ENCODE data around the gene DPP6. TPM values are rescaled to one million over a fixed set of nuclear protein-coding genes. Genes with fewer than 3 reads are reported as not detected.
A peak's percentile ranks its signal among the peaks of the same experiment; 100 is the strongest.
"Not testable (repeated sequence)": the region's sequence is repeated elsewhere in the genome, so short reads cannot be mapped to it uniquely, and the experiment has no call there.

Gene DPP6
- not detected for total RNA-seq

DNA sequence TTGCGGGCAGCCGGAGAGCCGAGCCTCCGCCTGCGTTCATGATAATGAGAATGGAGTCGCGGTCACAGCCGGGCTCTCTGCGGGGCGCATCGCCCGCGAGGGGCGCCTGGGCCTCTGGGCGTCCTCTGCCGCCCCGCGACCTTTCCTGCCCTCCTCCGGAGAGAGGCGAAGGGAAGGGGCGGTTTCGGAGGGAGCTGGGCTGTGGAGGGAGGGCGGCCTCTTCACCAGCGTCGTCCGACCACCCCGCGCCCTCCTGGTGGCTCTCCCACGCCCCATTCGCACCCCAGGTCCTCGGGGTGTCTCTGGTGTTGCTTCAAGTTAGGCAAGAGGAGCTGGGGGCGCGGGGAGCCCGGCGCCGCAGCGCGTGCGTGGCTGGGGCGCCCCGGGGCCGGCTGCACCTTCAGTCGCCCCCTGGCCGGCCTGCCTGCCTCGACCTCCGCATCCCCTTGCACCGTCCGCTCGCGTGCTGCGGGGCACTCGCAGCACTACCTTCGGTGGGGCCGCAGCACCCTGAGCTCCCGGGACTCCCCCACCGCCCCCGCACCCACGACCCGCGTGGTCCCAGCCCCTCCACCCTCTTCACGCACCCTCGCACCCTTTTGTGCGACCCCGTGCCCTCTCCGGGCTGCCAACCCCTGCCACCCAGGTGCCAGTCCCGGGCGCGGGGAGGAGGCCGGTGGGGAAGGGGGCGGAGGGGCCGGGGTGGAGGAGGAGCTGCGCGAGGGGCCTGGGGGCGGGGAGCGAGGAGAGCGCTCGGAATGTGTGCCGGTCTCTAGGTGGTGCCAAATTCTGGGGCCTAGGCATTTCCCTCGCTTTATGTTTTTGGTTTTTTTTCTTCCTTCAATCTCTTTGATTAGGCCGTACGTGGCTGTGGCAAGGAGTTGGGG lies at the start of gene DPP6:
TSS of gene DPP6 (plus strand) at position 756 of the 887 bp plus-strand sequence.
- ATAC-seq; CTCF ChIA-PET; H3K9me3 Mint-ChIP-seq (ENCODE audit: low read depth); H3K36me3 Mint-ChIP-seq (ENCODE audit: low read depth); POLR2A ChIA-PET; H3K4me3 Mint-ChIP-seq; intact Hi-C loops (cut with DNase I, micrococcal nuclease); DNase-seq; H3K4me1 Mint-ChIP-seq; H3K27ac Mint-ChIP-seq: not testable (repeated sequence)
- H3K27me3 Mint-ChIP-seq = peaks cover 13% of the 10 kb centered on the region

DNA sequence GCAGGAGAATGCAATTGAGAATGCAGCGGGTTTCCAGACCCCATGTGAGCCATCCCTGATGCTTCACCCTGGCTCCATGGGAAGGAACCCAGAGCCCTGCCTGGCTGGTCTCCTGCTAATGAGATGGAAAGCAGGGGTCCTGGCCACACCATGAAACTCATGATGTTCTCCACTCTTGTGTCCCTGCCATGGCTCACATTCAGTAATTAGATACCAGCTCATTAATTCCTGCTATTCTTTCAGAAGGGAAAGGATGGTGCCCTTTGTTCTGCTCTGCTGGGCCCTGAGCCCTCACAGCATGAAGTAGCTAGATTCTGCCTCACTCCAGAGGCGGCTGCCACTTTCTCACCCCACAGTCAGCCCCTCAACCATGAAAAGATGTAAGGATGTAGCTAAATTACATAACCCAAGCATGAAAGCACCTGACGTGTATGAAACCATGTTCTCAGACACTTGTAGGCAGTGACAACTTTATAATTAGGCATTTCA lies 42.7 kb upstream of the DPP6 start:
- DNase-seq; H3K4me1 Mint-ChIP-seq; H3K27me3 Mint-ChIP-seq; H3K9me3 Mint-ChIP-seq (ENCODE audit: low read depth); POLR2A ChIA-PET; CTCF ChIA-PET; H3K27ac Mint-ChIP-seq; intact Hi-C loops (cut with DNase I, micrococcal nuclease); ATAC-seq; H3K4me3 Mint-ChIP-seq; H3K36me3 Mint-ChIP-seq (ENCODE audit: low read depth): not testable (repeated sequence)

DNA sequence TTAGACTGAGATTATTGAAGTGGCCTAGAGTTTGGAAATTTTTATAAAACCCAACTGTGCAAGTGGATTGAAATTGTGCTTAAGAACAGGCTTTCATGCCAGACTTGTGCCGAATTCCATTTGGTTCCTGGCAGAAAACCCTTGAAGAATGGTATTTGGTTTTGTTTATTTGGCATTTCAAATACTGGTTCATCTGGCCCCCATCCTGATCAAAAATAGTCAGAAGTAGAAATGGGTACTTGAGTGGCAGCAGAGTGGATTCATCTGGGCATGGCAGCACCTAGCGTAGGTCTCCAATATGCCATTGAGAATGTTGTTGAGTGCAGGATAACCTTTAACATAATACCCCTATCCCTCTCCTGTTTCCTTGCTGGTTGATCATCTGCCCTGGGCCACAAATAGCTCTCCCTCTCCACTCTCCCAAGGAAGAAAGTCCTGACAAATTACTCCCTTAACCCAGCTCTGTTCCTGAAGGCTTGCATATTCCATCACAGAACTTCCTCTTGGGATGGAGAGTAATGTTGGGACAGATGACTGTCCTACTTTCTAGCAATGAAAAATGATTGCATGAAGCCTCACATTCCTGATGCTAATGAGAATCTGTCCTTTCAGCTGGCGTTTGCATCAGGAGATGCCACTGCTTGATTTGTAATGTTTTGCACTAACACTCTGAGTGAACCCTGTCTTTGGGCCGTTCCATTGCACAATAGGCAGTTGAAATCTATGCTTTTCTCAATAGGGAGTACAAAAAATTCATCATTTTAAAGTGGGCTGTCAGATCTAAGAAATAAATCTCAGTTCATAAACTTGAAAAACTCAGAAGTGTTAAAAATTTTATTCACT lies 41.3 kb upstream of the DPP6 start:
- CTCF ChIA-PET; intact Hi-C loops (cut with DNase I, micrococcal nuclease); H3K27me3 Mint-ChIP-seq: not testable (repeated sequence)

DNA sequence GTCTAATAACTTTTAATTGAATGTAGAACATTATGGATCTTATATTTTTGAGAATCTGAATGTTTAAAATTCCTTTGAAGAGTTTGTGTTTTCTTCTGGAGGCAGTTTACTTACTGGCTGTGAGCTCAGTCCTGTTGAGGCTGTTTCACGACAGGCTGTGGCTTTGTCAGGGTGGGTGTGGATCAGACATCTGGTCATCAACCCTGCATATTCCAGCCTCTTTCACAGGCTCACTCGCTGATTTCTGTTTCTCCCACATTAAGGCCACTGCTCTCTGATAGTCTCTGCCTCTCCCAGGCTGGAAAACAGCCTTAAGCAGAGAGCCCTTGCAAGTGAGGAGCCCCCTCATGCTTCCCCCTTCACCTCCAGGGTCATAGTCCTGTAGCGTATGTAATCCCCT lies 39.4 kb upstream of the DPP6 start:
- POLR2A ChIA-PET; H3K4me3 Mint-ChIP-seq; H3K9me3 Mint-ChIP-seq (ENCODE audit: low read depth); intact Hi-C loops (cut with DNase I, micrococcal nuclease); H3K27ac Mint-ChIP-seq; ATAC-seq; DNase-seq; CTCF ChIA-PET; H3K36me3 Mint-ChIP-seq (ENCODE audit: low read depth); H3K27me3 Mint-ChIP-seq; H3K4me1 Mint-ChIP-seq: not testable (repeated sequence)

More for the DNA sequence above, 41.3 kb upstream of the DPP6 start:
- H3K36me3 Mint-ChIP-seq (ENCODE audit: low read depth); H3K27ac Mint-ChIP-seq; POLR2A ChIA-PET; H3K4me1 Mint-ChIP-seq; ATAC-seq; H3K4me3 Mint-ChIP-seq; DNase-seq; H3K9me3 Mint-ChIP-seq (ENCODE audit: low read depth): not testable (repeated sequence)

DNA sequence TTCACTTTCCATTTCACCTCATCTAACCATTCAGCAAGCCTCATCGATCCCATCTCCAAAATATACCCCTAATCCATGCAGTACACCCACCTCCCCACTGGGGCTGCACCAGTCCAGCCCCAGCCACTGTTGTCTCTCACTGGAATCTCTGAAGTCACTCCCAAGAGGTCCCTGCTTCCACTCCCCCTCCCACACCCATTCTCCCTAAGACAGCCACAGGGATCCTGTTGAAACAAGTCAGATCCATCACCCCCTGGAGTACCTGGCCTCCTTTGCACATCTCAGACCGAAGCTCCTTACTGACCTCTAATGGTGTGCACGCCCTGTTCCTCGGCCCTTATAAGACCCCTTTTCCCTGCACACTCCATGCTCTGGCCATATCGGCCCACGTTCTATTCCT lies 36.6 kb upstream of the DPP6 start:
- POLR2A ChIA-PET; H3K36me3 Mint-ChIP-seq (ENCODE audit: low read depth); H3K9me3 Mint-ChIP-seq (ENCODE audit: low read depth); ATAC-seq; intact Hi-C loops (cut with DNase I, micrococcal nuclease); CTCF ChIA-PET; DNase-seq; H3K27ac Mint-ChIP-seq; H3K4me1 Mint-ChIP-seq; H3K27me3 Mint-ChIP-seq; H3K4me3 Mint-ChIP-seq: not testable (repeated sequence)

DNA sequence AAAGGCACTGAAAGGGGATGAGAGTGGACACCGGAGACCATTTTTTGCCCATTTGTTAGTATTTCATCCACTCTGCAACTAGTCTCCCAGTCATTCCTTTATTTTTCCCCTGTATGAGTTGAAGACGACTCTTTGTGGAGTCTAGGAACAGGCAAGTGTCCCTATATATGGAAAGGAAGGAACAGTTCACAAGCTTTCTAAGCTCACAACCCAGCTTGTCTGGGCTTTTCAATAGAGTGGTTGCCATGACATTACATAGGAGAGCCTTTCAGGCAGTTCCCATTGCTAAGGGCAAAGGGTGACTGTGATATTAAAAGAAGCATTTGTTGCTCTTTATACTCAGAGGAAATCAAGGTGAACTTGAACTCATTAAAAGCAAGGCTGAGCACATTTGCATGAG lies 33.8 kb upstream of the DPP6 start:
- H3K27ac Mint-ChIP-seq; H3K4me1 Mint-ChIP-seq; CTCF ChIA-PET; POLR2A ChIA-PET; H3K27me3 Mint-ChIP-seq; intact Hi-C loops (cut with DNase I, micrococcal nuclease); ATAC-seq; DNase-seq; H3K4me3 Mint-ChIP-seq; H3K9me3 Mint-ChIP-seq (ENCODE audit: low read depth); H3K36me3 Mint-ChIP-seq (ENCODE audit: low read depth): not testable (repeated sequence)

DNA sequence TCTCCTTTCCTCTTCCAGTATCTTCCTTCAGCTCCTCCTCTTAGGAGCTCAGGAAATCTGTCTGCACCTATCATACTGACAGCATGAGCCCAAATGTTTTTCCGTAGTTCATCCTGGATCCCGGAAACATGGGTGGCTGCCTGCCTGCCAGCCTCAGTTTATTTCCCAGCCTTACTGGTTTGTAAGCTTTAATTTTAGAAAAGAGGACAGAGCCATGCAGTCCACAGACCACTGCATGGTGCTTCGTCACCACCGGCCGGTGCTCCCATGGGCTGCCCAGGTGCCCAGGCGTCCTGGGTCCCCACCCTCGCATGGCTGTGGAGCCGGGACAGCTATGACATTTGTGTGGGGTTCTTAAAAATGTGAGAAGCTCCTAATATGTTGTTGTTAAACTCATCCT lies 24.4 kb upstream of the DPP6 start:
- H3K4me3 Mint-ChIP-seq; ATAC-seq; DNase-seq; H3K9me3 Mint-ChIP-seq (ENCODE audit: low read depth); intact Hi-C loops (cut with DNase I, micrococcal nuclease); H3K36me3 Mint-ChIP-seq (ENCODE audit: low read depth); POLR2A ChIA-PET; CTCF ChIA-PET; H3K27me3 Mint-ChIP-seq; H3K27ac Mint-ChIP-seq; H3K4me1 Mint-ChIP-seq: not testable (repeated sequence)

DNA sequence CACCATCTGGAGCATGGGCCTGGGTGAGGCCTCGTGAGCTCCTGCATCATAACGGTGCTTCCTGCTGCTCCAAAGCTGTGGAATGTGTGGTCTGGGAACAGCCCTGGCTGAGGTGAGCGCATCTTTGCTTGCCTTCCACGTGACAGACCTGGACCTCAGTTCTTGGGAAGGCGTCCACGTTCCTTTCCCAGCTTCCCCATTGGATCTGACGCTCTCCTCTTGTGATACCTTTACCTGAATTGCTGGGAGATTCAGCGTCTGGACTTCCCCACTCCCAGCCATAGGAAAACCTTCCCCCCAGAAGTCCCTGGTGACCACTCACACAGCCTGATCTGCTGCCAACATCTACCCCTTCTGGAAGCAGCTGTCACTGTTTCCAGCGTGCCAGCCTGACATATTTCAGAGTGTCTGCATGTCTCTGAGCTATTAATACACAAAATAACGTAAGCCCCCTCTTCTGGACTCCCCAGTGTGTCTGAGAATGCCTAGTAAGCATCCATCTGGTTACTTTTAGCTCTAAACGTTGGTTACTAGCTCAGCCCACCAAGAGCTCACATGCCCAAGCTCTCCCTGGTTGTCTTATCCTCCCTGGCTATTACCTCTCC lies 21.6 kb upstream of the DPP6 start:
- H3K27ac Mint-ChIP-seq; H3K4me3 Mint-ChIP-seq; H3K4me1 Mint-ChIP-seq; DNase-seq; H3K9me3 Mint-ChIP-seq (ENCODE audit: low read depth); intact Hi-C loops (cut with DNase I, micrococcal nuclease); H3K36me3 Mint-ChIP-seq (ENCODE audit: low read depth); H3K27me3 Mint-ChIP-seq; POLR2A ChIA-PET; ATAC-seq: not testable (repeated sequence)
- CTCF ChIA-PET = interaction anchor here (0.6 kb wide), 1 partner anchor 1458 kb away, joined by 3 read pairs; no protein-coding TSS in a partner anchor

DNA sequence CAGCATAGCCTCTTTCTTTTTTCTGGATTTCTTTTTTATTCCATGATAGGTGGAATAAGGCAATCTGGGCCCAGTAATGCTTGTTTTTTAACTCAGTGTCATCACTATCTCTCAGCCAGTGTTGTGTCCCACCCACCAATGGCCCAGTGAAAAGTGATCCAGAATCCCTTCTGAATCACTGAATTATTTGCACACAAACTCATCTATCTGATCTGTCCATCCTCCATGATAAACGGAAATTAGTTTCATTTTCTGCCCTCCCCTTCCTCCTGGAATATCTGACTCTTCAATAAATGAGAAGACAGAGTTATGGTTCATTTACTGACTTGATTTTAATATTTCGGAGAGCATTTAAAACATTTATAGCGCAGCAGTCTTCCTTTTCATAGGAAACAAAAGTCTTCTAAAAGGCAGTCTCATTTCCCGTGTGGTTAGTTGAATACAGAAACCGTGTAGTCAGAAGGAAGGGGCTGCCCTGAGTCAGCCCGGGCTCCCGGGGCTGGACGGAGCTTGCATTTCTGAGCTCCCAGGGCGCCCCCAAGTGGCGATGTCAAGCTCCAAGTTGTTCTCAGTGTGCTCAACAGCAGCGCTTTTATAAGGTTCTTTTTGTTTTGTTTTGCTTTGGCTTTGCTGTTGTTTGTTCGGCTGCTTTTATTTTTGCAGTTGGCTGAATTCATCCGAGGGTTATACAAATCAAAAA lies 12.6 kb upstream of the DPP6 start:
- H3K4me1 Mint-ChIP-seq; POLR2A ChIA-PET; CTCF ChIA-PET; H3K4me3 Mint-ChIP-seq; H3K27me3 Mint-ChIP-seq; H3K36me3 Mint-ChIP-seq (ENCODE audit: low read depth); H3K27ac Mint-ChIP-seq; H3K9me3 Mint-ChIP-seq (ENCODE audit: low read depth): not testable (repeated sequence)
- ATAC-seq (peak; percentile 100), DNase-seq (peak; percentile 73)
- intact Hi-C loops (cut with DNase I, micrococcal nuclease) = loop anchor here in 1 of 2 experiments (5.0 kb wide), 1 partner anchor 1147 kb away; no protein-coding TSS in a partner anchor

DNA sequence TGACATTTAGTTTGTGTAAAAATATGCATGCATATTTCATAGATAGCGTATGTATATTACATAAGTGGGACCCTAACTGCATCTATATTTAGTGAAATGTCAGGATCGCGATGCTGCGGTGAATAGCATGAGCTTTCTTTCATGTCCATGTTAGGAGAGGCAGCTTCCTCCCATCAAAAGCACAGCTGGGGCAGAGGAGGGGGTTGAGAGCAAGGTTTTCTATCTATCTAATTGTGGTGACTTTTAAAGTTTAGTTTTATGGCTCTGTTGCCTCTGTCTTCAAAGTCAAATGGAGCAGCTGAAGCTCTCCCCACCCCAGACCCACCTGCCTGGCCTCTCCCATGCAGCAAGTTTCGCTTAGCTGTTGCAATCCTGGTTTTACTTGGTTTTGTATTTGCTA lies 1.8 kb upstream of the DPP6 start:
- H3K36me3 Mint-ChIP-seq (ENCODE audit: low read depth); DNase-seq; H3K9me3 Mint-ChIP-seq (ENCODE audit: low read depth); H3K4me3 Mint-ChIP-seq; intact Hi-C loops (cut with DNase I, micrococcal nuclease); POLR2A ChIA-PET; CTCF ChIA-PET; H3K27ac Mint-ChIP-seq; H3K4me1 Mint-ChIP-seq; ATAC-seq: not testable (repeated sequence)
- peaks cover 13% of the 10 kb centered on the region for H3K27me3 Mint-ChIP-seq

DNA sequence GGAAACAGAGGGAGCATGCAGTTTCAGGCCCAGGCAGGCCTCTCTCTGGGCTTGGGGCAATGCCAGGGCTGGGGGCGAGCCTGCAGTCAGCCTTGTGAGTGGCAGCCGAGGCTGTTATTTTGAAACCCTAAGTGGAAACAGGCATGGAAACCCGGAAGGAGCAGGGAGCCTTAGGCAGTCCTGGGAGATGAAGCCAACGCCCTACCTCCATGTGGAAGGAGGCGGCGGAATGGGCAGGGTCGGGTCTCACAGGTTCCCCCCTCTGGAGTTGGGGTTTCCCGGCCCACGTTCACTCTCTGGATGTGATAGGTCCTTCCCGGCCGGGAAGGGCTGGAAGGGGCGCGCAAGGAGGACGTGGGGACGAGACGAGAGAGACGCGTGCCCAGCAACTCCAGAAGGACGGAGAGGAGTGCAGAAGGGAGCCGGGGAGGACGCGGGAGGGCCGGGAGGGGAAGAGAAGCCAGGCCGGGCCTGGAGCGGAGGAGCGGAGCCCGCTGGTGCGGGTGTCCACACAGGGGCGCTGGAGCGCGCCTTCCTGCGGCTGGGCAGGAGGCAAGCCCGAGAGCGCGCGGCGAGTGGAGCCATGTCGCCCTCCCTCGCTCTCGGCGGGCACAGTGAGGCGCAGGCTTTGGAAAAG lies 1.1 kb upstream of the DPP6 start:
- CTCF ChIA-PET, POLR2A ChIA-PET: not testable (repeated sequence)

More for the DNA sequence above, 1.1 kb upstream of the DPP6 start:
- H3K27ac Mint-ChIP-seq; H3K36me3 Mint-ChIP-seq (ENCODE audit: low read depth); intact Hi-C loops (cut with DNase I, micrococcal nuclease); H3K9me3 Mint-ChIP-seq (ENCODE audit: low read depth); H3K4me3 Mint-ChIP-seq; DNase-seq; H3K4me1 Mint-ChIP-seq: not testable (repeated sequence)
- H3K27me3 Mint-ChIP-seq = peaks cover 13% of the 10 kb centered on the region
- peak; percentile 88 for ATAC-seq
